Endothelial cell of hepatic sinusoid (primary cell): ENCODE results near the gene NAPG.
"Not testable (repeated sequence)": the region's sequence is repeated elsewhere in the genome, so short reads cannot be mapped to it uniquely, and the experiment has no call there.

Source experiments
- in situ Hi-C: cut with HindIII; loops from 2 replicates; pipeline ENCODE4 v1.10.0; 2017; ENCODE audit warnings: low sequenced_read_pairs

The NAPG gene

GRCh38 chr18:10525697-10526560 lies at the start of gene NAPG:
Gene NAPG (plus strand): TSS chr18:10526027. CDS start chr18:10526103, 76 bp downstream.
- in situ Hi-C loops, result no loop called here

GRCh38 chr18:10476338-10476791 lies 49.5 kb upstream of the NAPG start:
- in situ Hi-C loops, result no loop called here

- in situ Hi-C loops, result no loop called here
Observed at GRCh38 chr18:10477121-10477862, 48.5 kb upstream of the NAPG start.

- in situ Hi-C loops, result no loop called here
Observed at GRCh38 chr18:10477863-10478260, 48.0 kb upstream of the NAPG start.

GRCh38 chr18:10481831-10482230 lies 44.0 kb upstream of the NAPG start:
- in situ Hi-C loops, result no loop called here

- in situ Hi-C loops, result no loop called here
Observed at GRCh38 chr18:10482363-10482984, 43.4 kb upstream of the NAPG start.

- in situ Hi-C loops, result no loop called here
Observed at GRCh38 chr18:10482985-10483949, 42.6 kb upstream of the NAPG start.

GRCh38 chr18:10485475-10485874 lies 40.4 kb upstream of the NAPG start:
- in situ Hi-C loops, result no loop called here

GRCh38 chr18:10486362-10486761 lies 39.5 kb upstream of the NAPG start:
- in situ Hi-C loops, result no loop called here

GRCh38 chr18:10487154-10487553 lies 38.7 kb upstream of the NAPG start:
- in situ Hi-C loops, result no loop called here

GRCh38 chr18:10488017-10488416 lies 37.8 kb upstream of the NAPG start:
- in situ Hi-C loops, result no loop called here

GRCh38 chr18:10490401-10491165 lies 35.2 kb upstream of the NAPG start:
- in situ Hi-C loops, result loop anchor here (5.0 kb wide), 1 partner anchor 48 kb away; no protein-coding TSS in a partner anchor

- in situ Hi-C loops, result no loop called here
Observed at GRCh38 chr18:10495936-10496335, 29.9 kb upstream of the NAPG start.

- in situ Hi-C loops, result no loop called here
Observed at GRCh38 chr18:10497206-10497749, 28.5 kb upstream of the NAPG start.

- in situ Hi-C loops, result no loop called here
Observed at GRCh38 chr18:10499230-10499629, 26.6 kb upstream of the NAPG start.

GRCh38 chr18:10500038-10500437 lies 25.8 kb upstream of the NAPG start:
- in situ Hi-C loops, result no loop called here

- in situ Hi-C loops, result no loop called here
Observed at GRCh38 chr18:10504723-10505122, 21.1 kb upstream of the NAPG start.

GRCh38 chr18:10505892-10506291 lies 19.9 kb upstream of the NAPG start:
- in situ Hi-C loops, result not testable (repeated sequence)

- in situ Hi-C loops, result no loop called here
Observed at GRCh38 chr18:10508591-10508990, 17.2 kb upstream of the NAPG start.
